HG03159 (cell line): ENCODE results near the gene TOR4A.
A peak's percentile ranks its signal among the peaks of the same experiment; 100 is the strongest.

Experiments used
- ATAC-seq: cut with Tn5 transposase; IDR thresholded peaks from one replicate; pipeline ENCODE4 v1.9.1; 2021; ENCODE audit warnings: mild to moderate bottlenecking, moderate library complexity; ENCODE audit not compliant: unreplicated experiment

Gene TOR4A

GRCh38 chr9:137269231-137269772 is 8.2 kb upstream of the TOR4A start:
- ATAC-seq = no peak

GRCh38 chr9:137270929-137271695 is 6.4 kb upstream of the TOR4A start:
- no peak for ATAC-seq

DNA sequence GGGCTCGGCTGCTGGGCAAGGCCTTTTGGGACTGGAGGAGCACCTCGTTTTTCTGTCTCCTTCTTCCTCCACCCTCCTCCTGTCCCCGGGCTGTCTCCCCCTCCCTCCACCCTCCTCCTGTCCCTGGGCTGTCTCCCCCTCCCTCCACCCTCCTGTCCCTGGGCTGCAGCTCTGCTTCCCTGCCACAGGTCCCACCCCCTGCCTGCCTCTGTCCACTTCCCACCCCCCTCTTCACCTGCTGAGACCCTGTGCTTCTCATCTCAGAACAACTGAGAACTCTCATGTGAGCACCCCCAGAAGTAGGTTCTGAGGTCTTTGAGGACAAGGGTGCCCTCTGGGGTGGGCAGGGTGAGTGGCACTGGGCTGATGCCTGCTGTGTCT is 5.8 kb upstream of the TOR4A start:
- no peak for ATAC-seq

DNA sequence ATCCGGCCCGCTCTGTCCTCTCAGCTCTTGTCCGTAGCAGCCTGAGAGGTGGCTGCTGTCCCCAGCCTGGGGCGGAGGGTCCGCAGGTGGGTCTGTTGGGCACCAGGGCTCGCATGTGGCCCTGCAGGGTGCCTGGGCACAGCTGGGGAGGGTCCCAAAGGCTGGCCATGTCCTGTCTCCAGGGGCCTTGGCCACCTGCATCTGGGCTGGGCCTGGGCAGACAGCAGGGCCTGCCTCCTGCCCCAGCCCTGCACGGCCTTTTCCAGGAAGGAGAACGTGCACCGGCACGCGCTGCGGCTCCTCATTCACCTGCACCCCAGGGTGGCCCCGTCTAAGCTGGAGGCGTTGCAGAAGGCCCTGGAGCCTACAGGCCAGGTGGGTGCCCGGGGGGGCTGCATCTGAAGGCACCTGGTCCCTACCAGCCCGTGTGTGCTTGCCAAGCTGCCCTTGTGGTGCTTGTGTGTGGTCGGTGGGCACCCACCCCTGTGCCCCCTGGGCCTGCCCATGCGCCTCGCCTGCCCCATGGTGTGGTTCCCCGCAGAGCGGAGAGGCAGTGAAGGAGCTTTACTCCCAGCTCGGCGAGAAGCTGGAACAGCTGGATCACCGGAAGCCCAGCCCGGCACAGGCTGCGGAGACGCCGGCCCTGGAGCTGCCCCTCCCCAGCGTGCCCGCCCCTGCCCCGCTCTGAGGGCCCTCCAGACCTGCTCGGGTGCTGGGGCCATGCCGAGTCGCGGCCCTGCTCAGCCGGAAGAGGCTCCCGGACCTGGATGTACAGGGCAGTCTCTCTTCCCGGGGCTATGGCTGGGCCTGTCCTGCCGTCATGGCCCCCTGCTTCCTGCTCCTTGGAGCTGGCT is 5.1 kb upstream of the TOR4A start:
- no peak for ATAC-seq

DNA sequence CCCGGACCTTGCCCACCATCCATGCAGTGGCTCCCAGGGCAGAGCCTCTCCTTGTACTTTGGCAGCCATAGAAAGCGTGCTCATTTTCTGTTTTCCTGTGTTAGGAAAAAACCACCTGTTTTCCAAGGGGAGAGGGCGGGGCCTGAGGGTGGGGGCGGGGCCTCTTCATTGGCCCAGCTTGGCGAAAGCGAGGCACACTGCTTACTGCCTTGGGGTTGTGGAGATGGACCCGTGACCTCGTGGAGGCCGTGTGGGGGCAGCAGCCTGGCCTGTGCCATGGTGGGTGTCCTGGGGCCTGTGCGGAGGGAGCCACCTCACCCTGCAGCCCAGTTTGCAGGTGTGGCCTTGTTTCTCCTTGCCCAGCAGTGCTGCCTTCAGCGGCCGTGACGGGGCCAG is 4.4 kb upstream of the TOR4A start:
- ATAC-seq = no peak

DNA sequence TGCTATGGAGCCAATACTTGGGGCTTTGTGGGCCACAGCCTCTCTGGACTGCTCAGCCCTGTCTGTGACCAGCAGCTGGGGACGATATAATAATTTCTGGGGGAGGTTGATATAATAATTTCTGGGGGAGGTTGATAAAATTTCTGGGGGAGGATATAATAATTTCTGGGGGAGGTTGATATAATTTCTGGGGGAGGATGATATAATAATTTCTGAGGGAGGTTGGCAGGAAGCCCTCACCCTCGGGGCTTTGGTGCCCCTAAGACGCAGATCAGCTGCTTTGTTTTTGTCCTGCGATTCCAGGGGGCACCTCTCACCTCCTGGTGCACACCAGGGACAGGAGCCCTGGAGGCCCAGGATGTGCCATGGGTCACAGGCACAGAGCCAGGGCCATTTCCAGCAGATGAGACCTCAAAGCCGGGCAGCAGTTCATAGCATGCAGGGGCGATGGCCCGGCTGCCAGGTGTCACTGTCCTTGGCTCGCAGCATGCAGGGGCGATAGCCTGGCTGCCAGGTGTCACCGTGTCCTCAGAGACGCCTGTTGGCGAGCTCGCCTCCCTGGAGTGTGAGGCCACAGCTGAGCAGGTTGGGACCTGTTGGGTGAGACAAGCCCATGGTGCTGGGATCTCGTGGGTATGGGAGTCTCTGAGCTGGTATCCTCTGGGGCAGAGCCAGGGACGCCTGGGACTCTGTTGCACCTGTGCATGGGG is 3.8 kb upstream of the TOR4A start:
- no peak for ATAC-seq

GRCh38 chr9:137275203-137275587 is 2.3 kb upstream of the TOR4A start:
- ATAC-seq = no peak

- no peak for ATAC-seq
These were observed 1.7 kb upstream of the TOR4A start for GRCh38 chr9:137275588-137276472.

DNA sequence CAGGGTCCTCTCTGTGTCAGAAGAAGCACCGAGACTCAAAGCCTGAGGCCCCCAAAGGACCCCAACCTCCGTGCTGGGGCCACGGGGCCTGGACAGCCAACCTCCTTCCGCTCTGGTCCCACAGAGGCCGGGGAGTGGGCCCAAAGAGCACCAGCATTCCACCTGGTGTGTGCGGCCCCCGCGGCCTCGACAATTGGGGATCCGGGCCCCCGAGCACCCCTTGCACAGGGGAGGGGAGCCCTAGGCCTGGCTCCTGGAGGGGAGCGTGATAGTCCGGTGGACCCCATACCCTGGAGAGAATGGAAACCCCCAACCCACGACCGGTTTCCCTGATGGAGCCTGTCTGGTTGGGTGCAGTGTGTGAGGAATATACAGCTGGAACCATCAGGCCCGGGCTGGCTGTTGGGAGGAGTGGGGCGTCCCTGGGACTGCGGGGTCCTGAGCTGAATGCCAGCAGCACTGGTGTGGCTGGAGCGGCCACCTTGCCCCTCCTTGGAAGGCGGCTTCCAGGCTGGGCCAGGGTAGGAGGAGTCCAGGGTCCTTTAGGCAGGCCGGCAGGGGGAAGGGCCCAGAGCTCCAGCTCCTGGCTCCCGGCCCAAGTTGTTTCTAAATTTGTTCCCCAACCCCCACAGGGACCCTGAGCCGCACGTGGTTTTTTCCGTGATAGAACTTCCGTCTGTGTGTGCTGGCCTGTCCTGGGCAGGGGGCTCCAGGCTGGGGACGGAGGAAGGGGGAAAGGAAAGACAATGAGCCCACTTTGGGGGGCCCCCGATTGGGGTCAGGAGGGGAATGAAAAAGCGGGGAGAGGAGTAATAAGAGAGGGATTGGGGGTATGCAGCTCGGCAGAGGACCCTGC is 825 bp upstream of the TOR4A start:
- peak; percentile 16 for ATAC-seq

DNA sequence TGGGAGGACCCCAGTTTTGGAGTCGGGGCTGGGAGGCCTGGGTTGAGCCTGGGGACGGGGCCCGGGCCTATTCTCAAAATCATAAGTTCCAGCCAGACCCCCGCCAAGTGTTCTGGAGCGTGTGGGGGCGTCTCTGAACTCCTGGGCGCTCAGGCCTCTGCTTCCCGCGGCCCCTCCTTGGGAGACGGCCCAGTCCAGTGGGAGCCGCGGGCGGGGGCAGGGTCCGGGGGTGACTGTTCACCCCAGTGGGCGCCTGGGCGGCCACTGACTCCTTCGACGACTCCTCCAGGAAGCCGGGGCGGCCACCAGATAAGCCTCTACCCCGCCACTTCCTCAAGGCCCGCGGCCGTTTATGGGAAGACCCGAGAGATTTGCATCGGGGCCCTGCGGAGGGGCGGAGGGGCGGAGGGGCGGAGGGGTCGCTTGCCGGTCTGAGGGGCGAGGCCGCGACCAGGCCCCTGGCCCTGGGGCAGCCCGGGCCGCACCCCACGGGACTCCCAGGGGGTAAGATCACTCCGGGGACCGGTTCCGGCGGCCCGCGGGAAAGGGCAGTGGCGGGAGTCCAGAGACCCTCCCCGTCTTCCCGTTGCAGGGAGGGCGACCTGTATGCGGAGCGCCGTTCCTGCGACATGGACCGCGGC is 655 bp downstream of the TOR4A start:
- ATAC-seq = no peak

DNA sequence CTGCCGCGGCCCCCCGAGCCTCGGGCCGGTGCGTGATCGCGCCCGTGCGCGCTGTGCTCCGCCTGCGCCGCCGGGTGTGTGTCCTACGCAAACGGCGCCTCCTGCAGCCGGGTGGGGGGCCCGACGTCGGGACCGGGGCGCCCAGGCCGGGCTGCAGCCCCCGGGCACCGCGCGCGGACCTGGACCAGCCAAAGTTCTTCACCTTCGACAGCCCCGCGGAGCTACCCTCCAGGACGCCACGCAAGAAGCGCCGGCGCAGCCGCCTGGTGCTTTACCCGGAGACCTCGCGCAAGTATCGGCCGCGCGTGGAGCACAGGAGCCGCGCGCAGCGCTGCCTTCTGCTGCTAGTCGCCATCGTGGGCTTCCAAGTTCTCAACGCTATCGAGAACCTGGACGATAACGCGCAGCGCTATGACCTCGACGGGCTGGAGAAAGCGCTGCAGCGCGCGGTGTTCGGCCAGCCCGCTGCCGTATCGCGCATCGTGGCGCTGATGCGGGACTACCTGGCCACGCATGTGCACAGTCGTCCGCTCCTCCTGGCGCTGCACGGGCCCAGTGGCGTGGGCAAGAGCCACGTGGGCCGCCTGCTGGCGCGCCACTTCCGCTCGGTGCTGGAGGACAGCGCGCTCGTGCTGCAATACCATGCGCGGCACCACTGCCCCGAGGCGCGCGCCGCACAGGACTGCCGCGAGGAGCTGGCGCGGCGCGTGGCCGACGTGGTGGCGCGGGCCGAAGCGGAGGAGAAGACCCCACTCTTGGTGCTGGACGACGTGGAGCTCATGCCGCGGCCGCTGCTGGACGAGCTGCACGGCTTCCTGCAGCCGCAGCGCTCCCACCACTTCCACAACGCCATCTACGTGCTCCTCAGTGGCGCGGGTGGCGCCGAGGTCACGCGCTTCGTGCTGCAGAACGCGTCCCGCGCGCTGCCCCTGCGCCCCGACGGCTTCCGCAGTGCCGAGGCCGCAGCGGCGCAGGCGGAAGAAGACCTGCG is 1.5 kb downstream of the TOR4A start:
- no peak for ATAC-seq

GRCh38 chr9:137279741-137280473 is 2.4 kb downstream of the TOR4A start:
- no peak for ATAC-seq

GRCh38 chr9:137280474-137281344 is 3.2 kb downstream of the TOR4A start:
- ATAC-seq = no peak

GRCh38 chr9:137281345-137282116 is 4.0 kb downstream of the TOR4A start:
- ATAC-seq = no peak

- no peak for ATAC-seq
These were observed 9.5 kb downstream of the TOR4A start for GRCh38 chr9:137286975-137287383.
